HepG2 (cell line): Measurements from ENCODE around the gene ABCC10. TPM values are rescaled to one million over a fixed set of nuclear protein-coding genes. Genes with fewer than 3 reads are reported as not detected.

Experiments
- FOSL1 ChIP-seq: sonication (generic); formaldehyde crosslinking; IDR thresholded peaks from 2 replicates; pipeline ENCODE4 v1.9.0; 2021; ENCODE audit warnings: missing genetic modification reagents, borderline replicate concordance
- GTF2F1 ChIP-seq: fragments of 150-350 bp; IDR thresholded peaks from 2 replicates; pipeline ENCODE4 v1.6.1; 2014; ENCODE audit warnings: low read length
- KLF6 ChIP-seq: IDR thresholded peaks from 2 replicates; pipeline ENCODE4 v1.8.0; 2016; ENCODE audit warnings: missing biosample characterization, missing genetic modification reagents
- SAP130 ChIP-seq: IDR thresholded peaks from 2 replicates; pipeline ENCODE4 v1.6.1; 2016; ENCODE audit warnings: low read depth
- SIX4 ChIP-seq: sonication (generic); formaldehyde crosslinking; IDR thresholded peaks from 2 replicates; pipeline ENCODE4 v1.4.0; 2020; ENCODE audit warnings: missing genetic modification reagents
- SP1 ChIP-seq, 2 experiments: fragments of 450-650 bp in 1 of 2; sonication (generic) in 1 of 2; formaldehyde crosslinking in 1 of 2; IDR thresholded peaks; 2 replicates each; pipeline versions ENCODE4 v1.4.0 to v1.6.1; 2016 to 2020; ENCODE audit warnings: missing genetic modification reagents in 1 of 2
- YEATS2 ChIP-seq: sonication (generic); formaldehyde crosslinking; IDR thresholded peaks from 2 replicates; pipeline ENCODE4 v1.4.0; 2020; ENCODE audit warnings: missing genetic modification reagents, borderline replicate concordance
- ZBTB7B ChIP-seq: sonication (generic); formaldehyde crosslinking; IDR thresholded peaks from 2 replicates; pipeline ENCODE4 v1.4.0; 2020; ENCODE audit warnings: missing genetic modification reagents
- ZEB1 ChIP-seq: IDR thresholded peaks from 2 replicates; pipeline ENCODE4 v1.6.1; 2012; ENCODE audit warnings: mild to moderate bottlenecking, low read depth, inconsistent platforms; ENCODE audit not compliant: insufficient replicate concordance
- ZMAT3 ChIP-seq: sonication (generic); formaldehyde crosslinking; conservative IDR thresholded peaks from 2 replicates; pipeline ENCODE4 v1.7.0; 2021; ENCODE audit warnings: missing genetic modification reagents
- ZNF160 ChIP-seq: sonication (generic); formaldehyde crosslinking; IDR thresholded peaks from 2 replicates; pipeline ENCODE4 v1.8.0; 2022; ENCODE audit warnings: mild to moderate bottlenecking, inconsistent platforms, missing genetic modification reagents
- ZNF224 ChIP-seq: sonication (generic); formaldehyde crosslinking; IDR thresholded peaks from 2 replicates; pipeline ENCODE4 v1.5.0; 2020; ENCODE audit warnings: mild to moderate bottlenecking, missing genetic modification reagents
- ZNF430 ChIP-seq: sonication (generic); formaldehyde crosslinking; IDR thresholded peaks from 2 replicates; pipeline ENCODE4 v1.9.0; 2021; ENCODE audit warnings: mild to moderate bottlenecking, missing genetic modification reagents
- ZNF605 ChIP-seq: sonication (generic); formaldehyde crosslinking; IDR thresholded peaks from 2 replicates; pipeline ENCODE4 v1.8.0; 2022; ENCODE audit warnings: mild to moderate bottlenecking, missing genetic modification reagents
- ZNF703 ChIP-seq: sonication (generic); formaldehyde crosslinking; IDR thresholded peaks from 2 replicates; pipeline ENCODE4 v1.5.1; 2020; ENCODE audit warnings: missing genetic modification reagents, mild to moderate bottlenecking, moderate library complexity, borderline replicate concordance
- polyA plus RNA-seq, 8 experiments: library from polyadenylated mRNA; depleted of rRNA in 3 of 8; stranded (reverse) in 7 of 8; unstranded in 1 of 8; fragments of >200 nt; fragmentation: Illumina TruSeq in 4 of 8; extraction: Trizol in 4 of 8; gene quantifications; 2 replicates each; pipeline versions ENCODE4 v1.2.1 to v1.2.3, GENCODE V29; 2011 to 2016; ENCODE audit warnings: low read depth in 4 of 8, missing spikeins in 1 of 8, mixed read lengths in 1 of 8; ENCODE audit not compliant: insufficient read depth in 1 of 8
- total RNA-seq, 5 experiments: library from RNA; depleted of rRNA; stranded (reverse); fragments of >200 nt; fragmentation: Illumina TruSeq; extraction: Trizol; gene quantifications; 2 replicates each; pipeline ENCODE4 v1.2.3, GENCODE V29; 2016; ENCODE audit warnings: low read depth in 1 of 5
- TF ChIP-seq, protein P1 (sequence below): sonication (generic); formaldehyde crosslinking; IDR thresholded peaks from 2 replicates; pipeline ENCODE4 v1.4.0; 2020; ENCODE audit warnings: missing genetic modification reagents, borderline replicate concordance
- TF ChIP-seq, protein P2 (sequence below): sonication (generic); IDR thresholded peaks from 2 replicates; pipeline ENCODE4 v1.6.1; 2016; ENCODE audit warnings: low read depth, borderline replicate concordance
- TF ChIP-seq, protein P3 (sequence below), 2 experiments: sonication (generic) in 1 of 2; formaldehyde crosslinking in 1 of 2; IDR thresholded peaks; 2 replicates each; pipeline versions ENCODE4 v1.4.0 to v1.6.1; 2018 to 2020; ENCODE audit warnings: missing genetic modification reagents in 2 of 2, borderline replicate concordance in 1 of 2, low read depth in 1 of 2, mild to moderate bottlenecking in 1 of 2, missing biosample characterization in 1 of 2
- TF ChIP-seq, protein P4 (sequence below): sonication (generic); formaldehyde crosslinking; IDR thresholded peaks from 2 replicates; pipeline ENCODE4 v1.4.0; 2020; ENCODE audit warnings: mild to moderate bottlenecking, missing genetic modification reagents
- TF ChIP-seq, protein P5 (sequence below): fragments of 450-650 bp; IDR thresholded peaks from 2 replicates; pipeline ENCODE4 v1.6.1; 2017; ENCODE audit warnings: mild to moderate bottlenecking

Gene ABCC10
- total and polyA plus RNA-seq, 2 of the 13 experiments (the other 11 are each of a cell fraction or from before 2014, with no cell fraction given) = 16.0 to 24.3 TPM

DNA sequence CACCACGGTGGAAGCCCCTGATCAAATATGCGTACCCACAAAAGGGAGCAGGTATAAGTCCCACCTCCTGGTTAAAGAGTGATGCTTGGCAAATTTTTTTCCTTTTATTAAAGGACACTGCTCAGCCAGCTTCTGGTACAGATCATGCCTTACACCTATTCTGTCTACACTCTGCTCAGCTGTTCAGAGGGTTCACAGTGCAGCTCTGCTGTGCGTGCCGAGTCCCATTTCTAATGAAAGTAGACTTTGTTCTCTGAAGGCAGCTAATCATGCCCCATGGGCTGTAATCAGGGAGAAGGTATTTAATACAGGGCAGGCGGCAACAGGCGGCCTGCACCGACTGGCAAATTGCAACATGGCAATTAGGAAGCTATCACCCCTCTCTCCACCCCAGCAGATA, 66.5 kb downstream of the ABCC10 start (continued):
- TF ChIP-seq GTF2F1 = no peak
- 0 out of 2 replicates have a peak, but pooled peaks have one; percentile 8 for TF ChIP-seq SIX4 (CRISPR knock-in tag)
- no peak for TF ChIP-seq KLF6
- no peak for TF ChIP-seq ZNF703 (CRISPR knock-in tag)
- TF ChIP-seq ZNF224 = no peak
- no peak for TF ChIP-seq ZEB1
- TF ChIP-seq, protein P1, sequence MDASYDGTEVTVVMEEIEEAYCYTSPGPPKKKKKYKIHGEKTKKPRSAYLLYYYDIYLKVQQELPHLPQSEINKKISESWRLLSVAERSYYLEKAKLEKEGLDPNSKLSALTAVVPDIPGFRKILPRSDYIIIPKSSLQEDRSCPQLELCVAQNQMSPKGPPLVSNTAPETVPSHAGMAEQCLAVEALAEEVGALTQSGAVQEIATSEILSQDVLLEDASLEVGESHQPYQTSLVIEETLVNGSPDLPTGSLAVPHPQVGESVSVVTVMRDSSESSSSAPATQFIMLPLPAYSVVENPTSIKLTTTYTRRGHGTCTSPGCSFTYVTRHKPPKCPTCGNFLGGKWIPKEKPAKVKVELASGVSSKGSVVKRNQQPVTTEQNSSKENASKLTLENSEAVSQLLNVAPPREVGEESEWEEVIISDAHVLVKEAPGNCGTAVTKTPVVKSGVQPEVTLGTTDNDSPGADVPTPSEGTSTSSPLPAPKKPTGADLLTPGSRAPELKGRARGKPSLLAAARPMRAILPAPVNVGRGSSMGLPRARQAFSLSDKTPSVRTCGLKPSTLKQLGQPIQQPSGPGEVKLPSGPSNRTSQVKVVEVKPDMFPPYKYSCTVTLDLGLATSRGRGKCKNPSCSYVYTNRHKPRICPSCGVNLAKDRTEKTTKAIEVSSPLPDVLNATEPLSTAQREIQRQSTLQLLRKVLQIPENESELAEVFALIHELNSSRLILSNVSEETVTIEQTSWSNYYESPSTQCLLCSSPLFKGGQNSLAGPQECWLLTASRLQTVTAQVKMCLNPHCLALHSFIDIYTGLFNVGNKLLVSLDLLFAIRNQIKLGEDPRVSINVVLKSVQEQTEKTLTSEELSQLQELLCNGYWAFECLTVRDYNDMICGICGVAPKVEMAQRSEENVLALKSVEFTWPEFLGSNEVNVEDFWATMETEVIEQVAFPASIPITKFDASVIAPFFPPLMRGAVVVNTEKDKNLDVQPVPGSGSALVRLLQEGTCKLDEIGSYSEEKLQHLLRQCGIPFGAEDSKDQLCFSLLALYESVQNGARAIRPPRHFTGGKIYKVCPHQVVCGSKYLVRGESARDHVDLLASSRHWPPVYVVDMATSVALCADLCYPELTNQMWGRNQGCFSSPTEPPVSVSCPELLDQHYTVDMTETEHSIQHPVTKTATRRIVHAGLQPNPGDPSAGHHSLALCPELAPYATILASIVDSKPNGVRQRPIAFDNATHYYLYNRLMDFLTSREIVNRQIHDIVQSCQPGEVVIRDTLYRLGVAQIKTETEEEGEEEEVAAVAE (CRISPR knock-in tag) = no peak
- TF ChIP-seq, protein P2, sequence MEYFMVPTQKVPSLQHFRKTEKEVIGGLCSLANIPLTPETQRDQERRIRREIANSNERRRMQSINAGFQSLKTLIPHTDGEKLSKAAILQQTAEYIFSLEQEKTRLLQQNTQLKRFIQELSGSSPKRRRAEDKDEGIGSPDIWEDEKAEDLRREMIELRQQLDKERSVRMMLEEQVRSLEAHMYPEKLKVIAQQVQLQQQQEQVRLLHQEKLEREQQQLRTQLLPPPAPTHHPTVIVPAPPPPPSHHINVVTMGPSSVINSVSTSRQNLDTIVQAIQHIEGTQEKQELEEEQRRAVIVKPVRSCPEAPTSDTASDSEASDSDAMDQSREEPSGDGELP = peak; percentile 99
- TF ChIP-seq, protein P3, sequence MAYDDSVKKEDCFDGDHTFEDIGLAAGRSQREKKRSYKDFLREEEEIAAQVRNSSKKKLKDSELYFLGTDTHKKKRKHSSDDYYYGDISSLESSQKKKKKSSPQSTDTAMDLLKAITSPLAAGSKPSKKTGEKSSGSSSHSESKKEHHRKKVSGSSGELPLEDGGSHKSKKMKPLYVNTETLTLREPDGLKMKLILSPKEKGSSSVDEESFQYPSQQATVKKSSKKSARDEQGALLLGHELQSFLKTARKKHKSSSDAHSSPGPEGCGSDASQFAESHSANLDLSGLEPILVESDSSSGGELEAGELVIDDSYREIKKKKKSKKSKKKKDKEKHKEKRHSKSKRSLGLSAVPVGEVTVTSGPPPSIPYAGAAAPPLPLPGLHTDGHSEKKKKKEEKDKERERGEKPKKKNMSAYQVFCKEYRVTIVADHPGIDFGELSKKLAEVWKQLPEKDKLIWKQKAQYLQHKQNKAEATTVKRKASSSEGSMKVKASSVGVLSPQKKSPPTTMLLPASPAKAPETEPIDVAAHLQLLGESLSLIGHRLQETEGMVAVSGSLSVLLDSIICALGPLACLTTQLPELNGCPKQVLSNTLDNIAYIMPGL (CRISPR knock-in tag; IDR thresholded peaks at IDR 0.05; ENCODE audit: borderline replicate concordance in 1 of 2, low read depth in 1 of 2) = no peak; a peak in 2 of 4 replicates
- TF ChIP-seq, protein P4, sequence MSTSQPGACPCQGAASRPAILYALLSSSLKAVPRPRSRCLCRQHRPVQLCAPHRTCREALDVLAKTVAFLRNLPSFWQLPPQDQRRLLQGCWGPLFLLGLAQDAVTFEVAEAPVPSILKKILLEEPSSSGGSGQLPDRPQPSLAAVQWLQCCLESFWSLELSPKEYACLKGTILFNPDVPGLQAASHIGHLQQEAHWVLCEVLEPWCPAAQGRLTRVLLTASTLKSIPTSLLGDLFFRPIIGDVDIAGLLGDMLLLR (CRISPR knock-in tag) = no peak
- TF ChIP-seq ZNF605 (CRISPR knock-in tag) = no peak
- TF ChIP-seq, protein P5, sequence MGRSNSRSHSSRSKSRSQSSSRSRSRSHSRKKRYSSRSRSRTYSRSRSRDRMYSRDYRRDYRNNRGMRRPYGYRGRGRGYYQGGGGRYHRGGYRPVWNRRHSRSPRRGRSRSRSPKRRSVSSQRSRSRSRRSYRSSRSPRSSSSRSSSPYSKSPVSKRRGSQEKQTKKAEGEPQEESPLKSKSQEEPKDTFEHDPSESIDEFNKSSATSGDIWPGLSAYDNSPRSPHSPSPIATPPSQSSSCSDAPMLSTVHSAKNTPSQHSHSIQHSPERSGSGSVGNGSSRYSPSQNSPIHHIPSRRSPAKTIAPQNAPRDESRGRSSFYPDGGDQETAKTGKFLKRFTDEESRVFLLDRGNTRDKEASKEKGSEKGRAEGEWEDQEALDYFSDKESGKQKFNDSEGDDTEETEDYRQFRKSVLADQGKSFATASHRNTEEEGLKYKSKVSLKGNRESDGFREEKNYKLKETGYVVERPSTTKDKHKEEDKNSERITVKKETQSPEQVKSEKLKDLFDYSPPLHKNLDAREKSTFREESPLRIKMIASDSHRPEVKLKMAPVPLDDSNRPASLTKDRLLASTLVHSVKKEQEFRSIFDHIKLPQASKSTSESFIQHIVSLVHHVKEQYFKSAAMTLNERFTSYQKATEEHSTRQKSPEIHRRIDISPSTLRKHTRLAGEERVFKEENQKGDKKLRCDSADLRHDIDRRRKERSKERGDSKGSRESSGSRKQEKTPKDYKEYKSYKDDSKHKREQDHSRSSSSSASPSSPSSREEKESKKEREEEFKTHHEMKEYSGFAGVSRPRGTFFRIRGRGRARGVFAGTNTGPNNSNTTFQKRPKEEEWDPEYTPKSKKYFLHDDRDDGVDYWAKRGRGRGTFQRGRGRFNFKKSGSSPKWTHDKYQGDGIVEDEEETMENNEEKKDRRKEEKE = no peak
- TF ChIP-seq SAP130 (CRISPR knock-in tag) = peak; percentile 85
- TF ChIP-seq ZMAT3 (CRISPR knock-in tag) = 0 out of 2 replicates have a peak, but pooled peaks have one; percentile 41
- no peak; the same call in 1 of the 2 replicates for TF ChIP-seq ZBTB7B (CRISPR knock-in tag)
- no peak for TF ChIP-seq ZNF430 (CRISPR knock-in tag)
- no peak for TF ChIP-seq ZNF160
- TF ChIP-seq SP1 (IDR thresholded peaks at IDR 0.05) = no peak
- TF ChIP-seq SP1 (CRISPR knock-in tag; IDR thresholded peaks at IDR 0.05) = no peak
- TF ChIP-seq FOSL1 (CRISPR knock-in tag) = no peak
- TF ChIP-seq YEATS2 (CRISPR knock-in tag) = no peak
